Chondrocyte (in vitro differentiated cells): ENCODE measurements around the gene IRF3. TPM values are rescaled to one million over a fixed set of nuclear protein-coding genes. Genes with fewer than 3 reads are reported as not detected.

Experiments used
- DNase-seq: peaks from one replicate; pipeline ENCODE4 v3.0.0; 2021; ENCODE audit warnings: mixed read lengths, low spot score
- H3K27ac Mint-ChIP-seq: one replicate; pipeline ENCODE4 v1.8.0; 2021; ENCODE audit warnings: mild to moderate bottlenecking, moderate library complexity, mixed read lengths; ENCODE audit not compliant: unreplicated experiment
- H3K27me3 Mint-ChIP-seq: 2 replicates; pipeline ENCODE4 v1.8.0; 2021; ENCODE audit warnings: low read depth, mixed read lengths
- H3K36me3 Mint-ChIP-seq: 2 replicates; pipeline ENCODE4 v1.8.0; 2021; ENCODE audit warnings: low read depth, mixed read lengths
- H3K4me1 Mint-ChIP-seq: 2 replicates; pipeline ENCODE4 v1.8.0; 2021; ENCODE audit warnings: low read depth, mild to moderate bottlenecking, mixed read lengths
- H3K4me3 Mint-ChIP-seq: one replicate; pipeline ENCODE4 v1.8.0; 2021; ENCODE audit warnings: mild to moderate bottlenecking, moderate library complexity, mixed read lengths; ENCODE audit not compliant: unreplicated experiment
- H3K9me3 Mint-ChIP-seq: 2 replicates; pipeline ENCODE4 v1.8.0; 2021; ENCODE audit warnings: low read depth, mixed read lengths
- total RNA-seq: library from RNA; stranded (reverse); gene quantifications from 3 replicates; pipeline ENCODE4 v1.2.1, GENCODE V29; 2021
- TF ChIP-seq, protein P1 (sequence below): fragments of 200-600 bp; sonication (generic); IDR thresholded peaks from 2 replicates; pipeline ENCODE4 v1.5.0; 2021; ENCODE audit warnings: antibody characterized with exemption, mild to moderate bottlenecking, moderate library complexity

Gene IRF3
- total RNA-seq, 1 donor from 2014 or later, result 53.0 TPM

DNA sequence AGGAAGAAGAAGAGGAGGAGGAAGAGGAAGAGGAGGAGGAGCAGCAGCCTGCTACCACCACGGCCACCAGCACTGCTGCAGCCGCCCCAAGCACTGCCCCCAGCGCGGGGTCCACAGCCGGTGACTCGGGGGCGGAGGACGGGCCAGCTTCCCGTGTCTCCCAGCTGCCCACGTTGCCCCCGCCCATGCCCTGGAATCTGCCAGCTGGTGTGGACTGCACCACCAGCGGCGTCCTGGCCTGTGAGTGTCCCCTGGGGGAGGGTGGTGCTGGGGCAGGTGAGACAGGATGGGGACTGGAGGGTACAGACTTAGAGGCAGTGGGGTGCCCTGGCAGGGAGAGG, 12.2 kb downstream of the IRF3 start:
- Mint-ChIP-seq H3K4me1 (no peaks in the 10 kb centered on the region), H3K27ac (no peak overlapping the region), H3K4me3 (no peak overlapping the region), H3K27me3 (no peaks in the 10 kb centered on the region), H3K36me3 (peaks cover 20% of the 10 kb centered on the region), H3K9me3 (no peaks in the 10 kb centered on the region)
- no peak for DNase-seq
- TF ChIP-seq, protein P1, sequence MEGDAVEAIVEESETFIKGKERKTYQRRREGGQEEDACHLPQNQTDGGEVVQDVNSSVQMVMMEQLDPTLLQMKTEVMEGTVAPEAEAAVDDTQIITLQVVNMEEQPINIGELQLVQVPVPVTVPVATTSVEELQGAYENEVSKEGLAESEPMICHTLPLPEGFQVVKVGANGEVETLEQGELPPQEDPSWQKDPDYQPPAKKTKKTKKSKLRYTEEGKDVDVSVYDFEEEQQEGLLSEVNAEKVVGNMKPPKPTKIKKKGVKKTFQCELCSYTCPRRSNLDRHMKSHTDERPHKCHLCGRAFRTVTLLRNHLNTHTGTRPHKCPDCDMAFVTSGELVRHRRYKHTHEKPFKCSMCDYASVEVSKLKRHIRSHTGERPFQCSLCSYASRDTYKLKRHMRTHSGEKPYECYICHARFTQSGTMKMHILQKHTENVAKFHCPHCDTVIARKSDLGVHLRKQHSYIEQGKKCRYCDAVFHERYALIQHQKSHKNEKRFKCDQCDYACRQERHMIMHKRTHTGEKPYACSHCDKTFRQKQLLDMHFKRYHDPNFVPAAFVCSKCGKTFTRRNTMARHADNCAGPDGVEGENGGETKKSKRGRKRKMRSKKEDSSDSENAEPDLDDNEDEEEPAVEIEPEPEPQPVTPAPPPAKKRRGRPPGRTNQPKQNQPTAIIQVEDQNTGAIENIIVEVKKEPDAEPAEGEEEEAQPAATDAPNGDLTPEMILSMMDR, result no peak

DNA sequence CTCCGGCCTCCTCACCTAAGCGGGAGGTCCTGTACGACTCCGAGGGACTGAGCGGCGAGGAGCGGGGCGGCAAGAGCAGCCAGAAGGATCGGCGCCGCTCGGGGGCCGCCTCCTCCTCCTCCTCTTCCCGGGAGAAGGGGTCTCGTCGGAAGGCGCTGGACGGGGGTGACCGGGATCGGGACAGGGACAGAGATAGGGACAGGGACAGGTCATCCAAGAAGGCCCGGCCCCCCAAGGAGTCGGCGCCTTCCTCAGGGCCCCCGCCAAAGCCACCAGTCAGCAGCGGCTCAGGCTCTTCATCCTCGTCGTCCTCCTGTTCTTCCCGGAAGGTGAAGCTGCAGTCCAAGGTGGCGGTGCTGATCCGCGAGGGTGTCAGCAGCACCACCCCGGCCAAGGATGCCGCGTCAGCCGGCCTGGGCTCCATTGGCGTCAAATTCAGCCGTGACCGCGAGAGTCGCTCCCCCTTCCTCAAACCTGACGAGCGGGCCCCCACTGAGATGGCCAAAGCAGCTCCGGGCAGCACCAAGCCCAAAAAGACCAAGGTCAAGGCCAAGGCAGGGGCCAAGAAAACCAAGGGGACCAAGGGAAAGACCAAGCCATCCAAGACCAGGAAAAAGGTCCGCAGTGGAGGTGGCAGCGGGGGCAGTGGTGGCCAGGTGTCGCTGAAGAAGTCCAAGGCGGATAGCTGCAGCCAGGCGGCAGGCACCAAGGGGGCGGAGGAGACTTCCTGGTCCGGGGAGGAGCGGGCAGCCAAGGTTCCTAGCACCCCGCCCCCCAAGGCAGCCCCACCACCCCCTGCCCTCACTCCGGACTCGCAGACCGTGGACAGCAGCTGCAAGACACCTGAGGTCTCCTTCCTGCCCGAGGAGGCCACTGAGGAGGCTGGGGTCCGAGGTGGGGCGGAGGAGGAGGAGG, 12.8 kb downstream of the IRF3 start:
- DNase-seq, result no peak
- Mint-ChIP-seq H3K9me3 (no peaks in the 10 kb centered on the region), H3K27me3 (no peaks in the 10 kb centered on the region), H3K4me1 (no peaks in the 10 kb centered on the region), H3K4me3 (no peak overlapping the region), H3K27ac (no peak overlapping the region), H3K36me3 (peaks cover 20% of the 10 kb centered on the region)
- TF ChIP-seq, protein P1, result no peak

DNA sequence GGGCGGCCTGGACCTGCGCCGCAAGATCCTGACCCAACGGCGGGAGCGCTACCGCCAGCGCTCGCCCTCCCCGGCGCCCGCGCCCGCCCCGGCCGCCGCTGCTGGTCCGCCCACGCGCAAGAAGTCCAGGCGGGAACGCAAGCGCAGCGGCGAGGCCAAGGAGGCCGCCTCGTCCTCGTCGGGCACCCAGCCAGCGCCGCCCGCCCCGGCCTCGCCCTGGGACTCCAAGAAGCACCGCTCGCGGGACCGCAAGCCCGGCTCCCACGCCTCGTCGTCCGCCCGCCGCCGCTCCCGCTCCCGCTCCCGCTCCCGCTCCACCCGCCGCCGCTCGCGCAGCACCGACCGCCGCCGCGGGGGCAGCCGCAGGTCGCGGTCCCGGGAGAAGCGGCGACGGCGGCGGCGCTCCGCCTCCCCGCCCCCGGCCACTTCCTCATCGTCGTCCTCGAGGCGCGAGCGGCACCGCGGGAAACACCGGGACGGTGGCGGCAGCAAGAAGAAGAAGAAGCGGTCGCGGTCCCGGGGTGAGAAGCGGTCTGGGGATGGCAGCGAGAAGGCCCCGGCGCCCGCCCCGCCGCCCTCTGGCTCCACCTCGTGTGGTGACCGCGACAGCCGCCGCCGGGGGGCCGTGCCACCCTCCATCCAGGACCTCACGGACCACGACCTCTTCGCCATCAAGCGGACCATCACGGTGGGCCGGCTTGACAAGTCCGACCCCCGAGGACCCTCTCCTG, 13.7 kb downstream of the IRF3 start:
- Mint-ChIP-seq H3K27ac (no peak overlapping the region), H3K9me3 (no peaks in the 10 kb centered on the region), H3K4me1 (no peaks in the 10 kb centered on the region), H3K4me3 (no peak overlapping the region), H3K27me3 (no peaks in the 10 kb centered on the region), H3K36me3 (peaks cover 20% of the 10 kb centered on the region)
- TF ChIP-seq, protein P1, result no peak
- DNase-seq, result no peak

DNA sequence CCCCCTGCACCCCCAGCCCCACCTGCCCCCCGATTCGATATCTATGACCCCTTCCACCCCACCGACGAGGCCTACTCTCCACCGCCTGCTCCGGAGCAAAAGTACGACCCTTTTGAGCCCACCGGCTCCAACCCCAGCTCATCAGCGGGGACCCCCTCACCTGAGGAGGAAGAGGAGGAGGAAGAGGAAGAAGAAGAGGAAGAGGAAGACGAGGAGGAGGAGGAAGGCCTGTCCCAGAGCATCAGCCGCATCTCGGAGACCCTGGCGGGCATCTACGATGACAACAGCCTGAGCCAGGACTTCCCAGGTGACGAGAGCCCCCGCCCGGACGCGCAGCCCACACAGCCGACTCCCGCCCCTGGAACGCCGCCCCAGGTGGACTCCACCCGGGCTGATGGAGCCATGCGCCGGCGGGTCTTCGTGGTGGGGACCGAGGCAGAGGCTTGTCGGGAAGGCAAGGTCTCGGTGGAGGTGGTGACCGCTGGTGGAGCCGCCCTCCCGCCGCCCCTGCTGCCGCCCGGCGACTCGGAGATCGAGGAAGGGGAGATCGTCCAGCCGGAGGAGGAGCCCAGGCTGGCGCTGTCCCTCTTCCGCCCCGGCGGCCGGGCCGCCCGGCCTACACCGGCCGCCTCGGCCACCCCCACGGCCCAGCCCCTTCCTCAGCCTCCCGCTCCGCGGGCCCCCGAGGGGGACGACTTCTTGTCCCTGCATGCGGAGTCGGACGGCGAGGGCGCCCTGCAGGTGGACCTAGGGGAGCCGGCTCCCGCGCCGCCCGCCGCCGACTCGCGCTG, 14.4 kb downstream of the IRF3 start:
- H3K27ac Mint-ChIP-seq, result peak overlapping the region; percentile 32
- H3K4me3 Mint-ChIP-seq, result no peak overlapping the region
- no peaks in the 10 kb centered on the region for H3K4me1 Mint-ChIP-seq
- peaks cover 24% of the 10 kb centered on the region for H3K36me3 Mint-ChIP-seq
- no peak for DNase-seq
- no peaks in the 10 kb centered on the region for H3K9me3 Mint-ChIP-seq
- TF ChIP-seq, protein P1, result no peak
- no peaks in the 10 kb centered on the region for H3K27me3 Mint-ChIP-seq

DNA sequence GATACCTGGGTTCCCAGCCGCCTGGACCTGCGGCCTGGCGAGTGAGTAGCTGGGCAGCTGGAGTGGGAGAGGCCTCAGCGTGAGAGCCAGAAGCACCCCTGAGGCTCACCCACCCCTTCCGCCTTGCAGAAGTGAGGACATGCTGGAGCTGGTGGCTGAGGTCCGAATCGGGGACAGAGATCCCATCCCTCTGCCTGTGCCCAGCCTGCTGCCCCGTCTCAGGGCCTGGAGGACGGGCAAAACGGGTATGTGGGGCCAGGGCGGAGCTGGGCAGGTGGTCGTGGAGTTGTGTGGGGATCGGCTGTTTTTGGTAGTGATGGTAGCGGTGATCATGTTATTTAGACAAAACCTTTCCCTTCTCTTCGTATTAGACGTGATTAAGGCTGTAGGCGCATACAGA, 19.1 kb downstream of the IRF3 start:
- H3K4me1 Mint-ChIP-seq, result peaks cover 32% of the 10 kb centered on the region
- H3K27ac Mint-ChIP-seq, result no peak overlapping the region
- DNase-seq, result no peak
- no peaks in the 10 kb centered on the region for H3K27me3 Mint-ChIP-seq
- TF ChIP-seq, protein P1, result no peak
- H3K36me3 Mint-ChIP-seq, result peaks cover 15% of the 10 kb centered on the region
- H3K4me3 Mint-ChIP-seq, result no peak overlapping the region
- no peaks in the 10 kb centered on the region for H3K9me3 Mint-ChIP-seq
